HEK293 (cell line): ENCODE data around the gene DUS3L.

Source experiments
- GLI4 ChIP-seq: fragments of 450-650 bp; formaldehyde crosslinking; IDR thresholded peaks from 2 replicates; pipeline ENCODE4 v1.5.1; 2016; ENCODE audit warnings: missing biosample characterization, missing genetic modification characterization
- MYNN ChIP-seq: fragments of 450-650 bp; formaldehyde crosslinking; IDR thresholded peaks from 2 replicates; pipeline ENCODE4 v1.5.1; 2016; ENCODE audit warnings: missing biosample characterization, missing genetic modification characterization, borderline replicate concordance
- SCRT1 ChIP-seq: fragments of 450-650 bp; formaldehyde crosslinking; IDR thresholded peaks from 2 replicates; pipeline ENCODE4 v1.5.1; 2016; ENCODE audit warnings: missing biosample characterization, missing genetic modification characterization, borderline replicate concordance
- SP7 ChIP-seq: fragments of 450-650 bp; formaldehyde crosslinking; IDR thresholded peaks from 2 replicates; pipeline ENCODE4 v1.5.1; 2016; ENCODE audit warnings: missing biosample characterization, missing genetic modification characterization
- YY1 ChIP-seq: fragments of 450-650 bp; formaldehyde crosslinking; IDR thresholded peaks from 2 replicates; pipeline ENCODE4 v1.5.1; 2018; ENCODE audit warnings: missing biosample characterization, missing genetic modification characterization
- ZBTB17 ChIP-seq: fragments of 450-650 bp; formaldehyde crosslinking; IDR thresholded peaks from 2 replicates; pipeline ENCODE4 v1.5.1; 2016; ENCODE audit warnings: missing biosample characterization, missing genetic modification characterization
- ZBTB26 ChIP-seq: fragments of 450-650 bp; formaldehyde crosslinking; optimal IDR thresholded peaks from 2 replicates; pipeline ENCODE3; 2016; ENCODE audit warnings: missing biosample characterization, mild to moderate bottlenecking, missing genetic modification characterization
- ZBTB48 ChIP-seq: fragments of 450-650 bp; formaldehyde crosslinking; IDR thresholded peaks from 2 replicates; pipeline ENCODE4 v1.5.1; 2016; ENCODE audit warnings: missing biosample characterization, missing genetic modification characterization
- ZEB2 ChIP-seq: fragments of 450-650 bp; formaldehyde crosslinking; IDR thresholded peaks from 2 replicates; pipeline ENCODE4 v1.5.1; 2016; ENCODE audit warnings: missing biosample characterization, missing genetic modification characterization
- ZFHX2 ChIP-seq: fragments of 450-650 bp; formaldehyde crosslinking; conservative IDR thresholded peaks from 2 replicates; pipeline ENCODE4 v1.5.1; 2016; ENCODE audit warnings: missing biosample characterization, missing genetic modification characterization
- ZNF146 ChIP-seq: fragments of 450-650 bp; formaldehyde crosslinking; IDR thresholded peaks from 2 replicates; pipeline ENCODE4 v1.5.1; 2016; ENCODE audit warnings: missing biosample characterization, missing genetic modification characterization
- ZNF157 ChIP-seq: fragments of 450-650 bp; formaldehyde crosslinking; IDR thresholded peaks from 2 replicates; pipeline ENCODE4 v1.5.1; 2016; ENCODE audit warnings: missing biosample characterization, missing genetic modification characterization
- ZNF16 ChIP-seq: fragments of 450-650 bp; formaldehyde crosslinking; IDR thresholded peaks from 2 replicates; pipeline ENCODE4 v1.5.1; 2016; ENCODE audit warnings: low read depth, missing biosample characterization, missing genetic modification characterization
- ZNF248 ChIP-seq: fragments of 450-650 bp; formaldehyde crosslinking; IDR thresholded peaks from 2 replicates; pipeline ENCODE4 v1.5.1; 2017; ENCODE audit warnings: missing biosample characterization, missing genetic modification characterization
- ZNF26 ChIP-seq: fragments of 450-650 bp; formaldehyde crosslinking; IDR thresholded peaks from 2 replicates; pipeline ENCODE4 v1.5.1; 2016; ENCODE audit warnings: missing biosample characterization, missing genetic modification characterization
- ZNF423 ChIP-seq: fragments of 450-650 bp; formaldehyde crosslinking; IDR thresholded peaks from 2 replicates; pipeline ENCODE4 v1.5.1; 2016; ENCODE audit warnings: missing biosample characterization, missing genetic modification characterization
- ZNF510 ChIP-seq: fragments of 450-650 bp; formaldehyde crosslinking; IDR thresholded peaks from 2 replicates; pipeline ENCODE4 v1.5.1; 2018; ENCODE audit warnings: mild to moderate bottlenecking, missing genetic modification characterization, missing biosample characterization; ENCODE audit not compliant: insufficient replicate concordance
- ZNF513 ChIP-seq: fragments of 450-650 bp; IDR thresholded peaks from 2 replicates; pipeline ENCODE4 v1.5.1; 2018; ENCODE audit warnings: missing biosample characterization, missing genetic modification characterization
- ZNF548 ChIP-seq: fragments of 450-650 bp; formaldehyde crosslinking; IDR thresholded peaks from 2 replicates; pipeline ENCODE4 v1.5.1; 2016; ENCODE audit warnings: missing biosample characterization, missing genetic modification characterization
- ZNF549 ChIP-seq: fragments of 450-650 bp; IDR thresholded peaks from 2 replicates; pipeline ENCODE4 v1.5.1; 2018; ENCODE audit warnings: missing biosample characterization, missing genetic modification characterization, mild to moderate bottlenecking, inconsistent platforms, moderate library complexity
- ZNF555 ChIP-seq: fragments of 450-650 bp; formaldehyde crosslinking; conservative IDR thresholded peaks from 2 replicates; pipeline ENCODE4 v1.5.1; 2017; ENCODE audit warnings: missing biosample characterization, mild to moderate bottlenecking, missing genetic modification characterization, inconsistent platforms
- ZNF560 ChIP-seq: fragments of 450-650 bp; formaldehyde crosslinking; IDR thresholded peaks from 2 replicates; pipeline ENCODE4 v1.5.1; 2017; ENCODE audit warnings: missing biosample characterization, missing genetic modification characterization, borderline replicate concordance
- ZNF600 ChIP-seq: fragments of 450-650 bp; formaldehyde crosslinking; IDR thresholded peaks from 2 replicates; pipeline ENCODE4 v1.5.1; 2016; ENCODE audit warnings: missing biosample characterization, missing genetic modification characterization
- ZNF654 ChIP-seq: fragments of 450-650 bp; formaldehyde crosslinking; IDR thresholded peaks from 2 replicates; pipeline ENCODE4 v1.5.1; 2016; ENCODE audit warnings: low read depth, missing biosample characterization, missing genetic modification characterization
- ZNF664 ChIP-seq: fragments of 450-650 bp; formaldehyde crosslinking; IDR thresholded peaks from 2 replicates; pipeline ENCODE4 v1.5.1; 2016; ENCODE audit warnings: missing biosample characterization, missing genetic modification characterization
- ZNF670 ChIP-seq: fragments of 450-650 bp; formaldehyde crosslinking; IDR thresholded peaks from 2 replicates; pipeline ENCODE4 v1.5.1; 2016; ENCODE audit warnings: missing biosample characterization, missing genetic modification characterization, low read depth
- ZNF76 ChIP-seq: fragments of 450-650 bp; formaldehyde crosslinking; IDR thresholded peaks from 2 replicates; pipeline ENCODE4; 2016; ENCODE audit warnings: low read depth, missing biosample characterization, missing genetic modification characterization, borderline replicate concordance
- ZSCAN18 ChIP-seq: fragments of 450-650 bp; formaldehyde crosslinking; IDR thresholded peaks from 2 replicates; pipeline ENCODE4 v1.5.1; 2016; ENCODE audit warnings: missing biosample characterization, missing genetic modification characterization
- ZXDB ChIP-seq: fragments of 450-650 bp; formaldehyde crosslinking; IDR thresholded peaks from 2 replicates; pipeline ENCODE4 v1.5.1; 2016; ENCODE audit warnings: missing biosample characterization, missing genetic modification characterization
- TF ChIP-seq, protein P1 (sequence below): fragments of 450-650 bp; formaldehyde crosslinking; IDR thresholded peaks from 2 replicates; pipeline ENCODE4 v1.5.1; 2017; ENCODE audit warnings: missing biosample characterization, missing genetic modification characterization

DUS3L gene

GRCh38 chr19:5827891-5828660, 37.1 kb upstream of the DUS3L start (continued):
- TF ChIP-seq ZBTB48 (tag by site-specific recombination) (peak; percentile 98), ZNF664 (no peak), ZNF248 (tag by site-specific recombination) (no peak), ZNF555 (no peak), MYNN (tag by site-specific recombination) (no peak), ZFHX2 (tag by site-specific recombination) (peak; percentile 87), GLI4 (peak; percentile 80; the same call in 1 of the 2 replicates), ZEB2 (tag by site-specific recombination) (peak; percentile 96), SP7 (tag by site-specific recombination) (peak; percentile 91), SCRT1 (tag by site-specific recombination) (no peak), ZNF26 (tag by site-specific recombination) (no peak), YY1 (no peak; the same call in 1 of the 2 replicates), ZNF560 (tag by site-specific recombination) (no peak), ZNF423 (tag by site-specific recombination) (no peak), ZNF510 (no peak), ZNF654 (tag by site-specific recombination) (no peak), ZNF157 (tag by site-specific recombination) (0 out of 2 replicates have a peak, but pooled peaks have one; percentile 25), ZBTB26 (tag by site-specific recombination) (peak; percentile 96), ZNF513 (no peak), ZNF549 (tag by site-specific recombination) (no peak), ZNF600 (tag by site-specific recombination) (peak; percentile 86), ZNF76 (tag by site-specific recombination) (peak; percentile 56; the same call in 1 of the 2 replicates), ZNF548 (no peak), ZXDB (tag by site-specific recombination) (peak; percentile 87), ZNF146 (tag by site-specific recombination) (0 out of 2 replicates have a peak, but pooled peaks have one; percentile 13), ZBTB17 (tag by site-specific recombination) (peak; percentile 68), ZSCAN18 (no peak), ZNF16 (no peak), ZNF670 (no peak)
- TF ChIP-seq, protein P1, sequence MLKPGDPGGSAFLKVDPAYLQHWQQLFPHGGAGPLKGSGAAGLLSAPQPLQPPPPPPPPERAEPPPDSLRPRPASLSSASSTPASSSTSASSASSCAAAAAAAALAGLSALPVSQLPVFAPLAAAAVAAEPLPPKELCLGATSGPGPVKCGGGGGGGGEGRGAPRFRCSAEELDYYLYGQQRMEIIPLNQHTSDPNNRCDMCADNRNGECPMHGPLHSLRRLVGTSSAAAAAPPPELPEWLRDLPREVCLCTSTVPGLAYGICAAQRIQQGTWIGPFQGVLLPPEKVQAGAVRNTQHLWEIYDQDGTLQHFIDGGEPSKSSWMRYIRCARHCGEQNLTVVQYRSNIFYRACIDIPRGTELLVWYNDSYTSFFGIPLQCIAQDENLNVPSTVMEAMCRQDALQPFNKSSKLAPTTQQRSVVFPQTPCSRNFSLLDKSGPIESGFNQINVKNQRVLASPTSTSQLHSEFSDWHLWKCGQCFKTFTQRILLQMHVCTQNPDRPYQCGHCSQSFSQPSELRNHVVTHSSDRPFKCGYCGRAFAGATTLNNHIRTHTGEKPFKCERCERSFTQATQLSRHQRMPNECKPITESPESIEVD = no peak; the same call in 1 of the 2 replicates
